HepG2 (cell line): Measurements from ENCODE around the gene ZNF557. TPM values are rescaled to one million over a fixed set of nuclear protein-coding genes. Genes with fewer than 3 reads are reported as not detected.

Source experiments
- E2F2 ChIP-seq: sonication (generic); formaldehyde crosslinking; IDR thresholded peaks from 2 replicates; pipeline ENCODE4 v1.4.0; 2020; ENCODE audit warnings: missing genetic modification reagents, borderline replicate concordance
- HOXA7 ChIP-seq: sonication (generic); formaldehyde crosslinking; IDR thresholded peaks from 2 replicates; pipeline ENCODE4 v1.8.1; 2022; ENCODE audit warnings: mild to moderate bottlenecking, missing genetic modification reagents, moderate library complexity
- KLF16 ChIP-seq, 2 experiments: sonication (generic) in 1 of 2; formaldehyde crosslinking in 1 of 2; IDR thresholded peaks; 2 replicates each; pipeline versions ENCODE4 v1.6.1 to v1.8.0; 2016 to 2023; ENCODE audit warnings: missing genetic modification reagents in 2 of 2, missing compliant biosample characterization in 1 of 2
- NFE2L2 ChIP-seq: fragments of 150-350 bp; IDR thresholded peaks from 2 replicates; pipeline ENCODE4 v1.6.1; 2014; ENCODE audit warnings: low read length
- NFRKB ChIP-seq: fragments of 450-650 bp; IDR thresholded peaks from 2 replicates; pipeline ENCODE4 v1.6.1; 2017
- NR1H2 ChIP-seq: sonication (generic); formaldehyde crosslinking; IDR thresholded peaks from 2 replicates; pipeline ENCODE4 v1.8.1; 2022; ENCODE audit warnings: low read depth, missing genetic modification reagents, borderline replicate concordance
- RXRA ChIP-seq: sonication (generic); formaldehyde crosslinking; IDR thresholded peaks from 2 replicates; pipeline ENCODE4 v1.5.1; 2020; ENCODE audit warnings: missing genetic modification reagents
- SCMH1 ChIP-seq: sonication (generic); formaldehyde crosslinking; IDR thresholded peaks from 2 replicates; pipeline ENCODE4 v1.9.0; 2021; ENCODE audit warnings: missing genetic modification reagents, mild to moderate bottlenecking, borderline replicate concordance
- SKI ChIP-seq: fragments of 450-650 bp; IDR thresholded peaks from one replicate; pipeline ENCODE4 v1.6.1; 2018; ENCODE audit warnings: mild to moderate bottlenecking; ENCODE audit not compliant: partially characterized antibody
- ZFP37 ChIP-seq: sonication (generic); formaldehyde crosslinking; IDR thresholded peaks from 2 replicates; pipeline ENCODE4 v1.4.0; 2020; ENCODE audit warnings: missing genetic modification reagents, borderline replicate concordance
- ZNF503 ChIP-seq: sonication (generic); formaldehyde crosslinking; IDR thresholded peaks from 2 replicates; pipeline ENCODE4 v1.4.0; 2020; ENCODE audit warnings: missing genetic modification reagents
- ZSCAN25 ChIP-seq: sonication (generic); formaldehyde crosslinking; IDR thresholded peaks from 2 replicates; pipeline ENCODE4 v1.8.0; 2022; ENCODE audit warnings: mild to moderate bottlenecking, missing genetic modification reagents
- ZSCAN29 ChIP-seq: sonication (generic); formaldehyde crosslinking; conservative IDR thresholded peaks from 2 replicates; pipeline ENCODE4 v1.4.0; 2020; ENCODE audit warnings: mild to moderate bottlenecking, missing genetic modification reagents
- polyA plus RNA-seq, 8 experiments: library from polyadenylated mRNA; depleted of rRNA in 3 of 8; stranded (reverse) in 7 of 8; unstranded in 1 of 8; fragments of >200 nt; fragmentation: Illumina TruSeq in 4 of 8; extraction: Trizol in 4 of 8; gene quantifications; 2 replicates each; pipeline versions ENCODE4 v1.2.1 to v1.2.3, GENCODE V29; 2011 to 2016; ENCODE audit warnings: low read depth in 4 of 8, missing spikeins in 1 of 8, mixed read lengths in 1 of 8; ENCODE audit not compliant: insufficient read depth in 1 of 8
- total RNA-seq, 5 experiments: library from RNA; depleted of rRNA; stranded (reverse); fragments of >200 nt; fragmentation: Illumina TruSeq; extraction: Trizol; gene quantifications; 2 replicates each; pipeline ENCODE4 v1.2.3, GENCODE V29; 2016; ENCODE audit warnings: low read depth in 1 of 5
- TF ChIP-seq, protein P1 (sequence below): sonication (generic); formaldehyde crosslinking; IDR thresholded peaks from 2 replicates; pipeline ENCODE4; 2020; ENCODE audit warnings: missing genetic modification reagents, mild to moderate bottlenecking, borderline replicate concordance
- TF ChIP-seq, protein P2 (sequence below): sonication (generic); formaldehyde crosslinking; conservative IDR thresholded peaks from 2 replicates; pipeline ENCODE4 v1.4.0; 2020; ENCODE audit warnings: missing genetic modification reagents
- TF ChIP-seq, protein P3 (sequence below): sonication (generic); formaldehyde crosslinking; IDR thresholded peaks from 2 replicates; pipeline ENCODE4 v1.4.0; 2020; ENCODE audit warnings: low read depth, mild to moderate bottlenecking, missing genetic modification reagents
- TF ChIP-seq, protein P4 (sequence below): sonication (generic); formaldehyde crosslinking; IDR thresholded peaks from 2 replicates; pipeline ENCODE4 v1.8.0; 2022; ENCODE audit warnings: mild to moderate bottlenecking, missing genetic modification reagents, borderline replicate concordance

The ZNF557 gene
- total and polyA plus RNA-seq, 2 of the 13 experiments (the other 11 are each of a cell fraction or from before 2014, with no cell fraction given) = 2.1 to 7.8 TPM

DNA sequence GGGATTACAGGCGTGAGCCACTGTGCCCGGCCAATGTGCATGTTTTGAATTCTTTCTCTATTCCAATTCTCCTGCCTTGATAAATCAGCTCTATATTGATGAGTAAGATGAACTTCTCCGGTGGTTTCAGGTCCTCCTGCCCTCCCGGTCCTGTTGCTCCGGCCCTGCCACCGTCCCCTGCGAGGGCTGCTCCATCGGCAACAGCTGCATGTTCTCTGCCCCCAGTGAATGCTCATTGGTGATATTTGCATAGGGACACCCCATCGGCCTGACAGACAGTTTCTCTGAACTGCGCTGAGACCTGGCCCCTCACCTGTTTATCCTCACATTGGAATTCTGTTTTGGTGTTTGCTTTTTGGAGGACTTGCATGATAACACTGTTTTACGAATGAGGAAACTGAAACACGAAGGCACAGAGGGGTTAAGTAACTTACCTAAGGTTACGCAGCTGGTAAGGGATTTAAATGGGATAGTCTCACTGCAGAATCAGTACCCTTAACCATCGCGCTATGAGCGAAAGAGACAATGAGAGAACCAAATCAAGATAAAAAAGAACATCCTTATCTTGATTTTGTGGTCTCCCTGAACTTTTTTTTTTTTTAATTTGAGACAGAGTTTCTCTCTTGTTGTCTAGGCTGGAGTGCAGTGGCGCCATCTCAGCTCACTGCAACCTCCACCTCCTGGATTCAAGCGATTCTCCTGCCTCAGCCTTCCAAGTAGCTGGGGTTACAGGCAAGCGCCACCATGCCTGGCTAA lies 32.2 kb downstream of the ZNF557 start (continued):
- TF ChIP-seq, protein P1, sequence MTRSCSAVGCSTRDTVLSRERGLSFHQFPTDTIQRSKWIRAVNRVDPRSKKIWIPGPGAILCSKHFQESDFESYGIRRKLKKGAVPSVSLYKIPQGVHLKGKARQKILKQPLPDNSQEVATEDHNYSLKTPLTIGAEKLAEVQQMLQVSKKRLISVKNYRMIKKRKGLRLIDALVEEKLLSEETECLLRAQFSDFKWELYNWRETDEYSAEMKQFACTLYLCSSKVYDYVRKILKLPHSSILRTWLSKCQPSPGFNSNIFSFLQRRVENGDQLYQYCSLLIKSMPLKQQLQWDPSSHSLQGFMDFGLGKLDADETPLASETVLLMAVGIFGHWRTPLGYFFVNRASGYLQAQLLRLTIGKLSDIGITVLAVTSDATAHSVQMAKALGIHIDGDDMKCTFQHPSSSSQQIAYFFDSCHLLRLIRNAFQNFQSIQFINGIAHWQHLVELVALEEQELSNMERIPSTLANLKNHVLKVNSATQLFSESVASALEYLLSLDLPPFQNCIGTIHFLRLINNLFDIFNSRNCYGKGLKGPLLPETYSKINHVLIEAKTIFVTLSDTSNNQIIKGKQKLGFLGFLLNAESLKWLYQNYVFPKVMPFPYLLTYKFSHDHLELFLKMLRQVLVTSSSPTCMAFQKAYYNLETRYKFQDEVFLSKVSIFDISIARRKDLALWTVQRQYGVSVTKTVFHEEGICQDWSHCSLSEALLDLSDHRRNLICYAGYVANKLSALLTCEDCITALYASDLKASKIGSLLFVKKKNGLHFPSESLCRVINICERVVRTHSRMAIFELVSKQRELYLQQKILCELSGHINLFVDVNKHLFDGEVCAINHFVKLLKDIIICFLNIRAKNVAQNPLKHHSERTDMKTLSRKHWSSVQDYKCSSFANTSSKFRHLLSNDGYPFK (CRISPR knock-in tag) = 0 out of 2 replicates have a peak, but pooled peaks have one; percentile 21
- TF ChIP-seq ZSCAN29 (no peak), ZSCAN25 (CRISPR knock-in tag) (no peak), ZFP37 (CRISPR knock-in tag) (no peak), KLF16 (CRISPR knock-in tag; IDR thresholded peaks at IDR 0.05) (0 out of 4 replicates have a peak, but pooled peaks of 1 of the 2 experiments have one; percentile 11), RXRA (no peak), SCMH1 (no peak), NFE2L2 (no peak), NFRKB (no peak), HOXA7 (CRISPR knock-in tag) (no peak), NR1H2 (CRISPR knock-in tag) (no peak), E2F2 (no peak), ZNF503 (no peak), SKI (no peak)
- TF ChIP-seq, protein P2, sequence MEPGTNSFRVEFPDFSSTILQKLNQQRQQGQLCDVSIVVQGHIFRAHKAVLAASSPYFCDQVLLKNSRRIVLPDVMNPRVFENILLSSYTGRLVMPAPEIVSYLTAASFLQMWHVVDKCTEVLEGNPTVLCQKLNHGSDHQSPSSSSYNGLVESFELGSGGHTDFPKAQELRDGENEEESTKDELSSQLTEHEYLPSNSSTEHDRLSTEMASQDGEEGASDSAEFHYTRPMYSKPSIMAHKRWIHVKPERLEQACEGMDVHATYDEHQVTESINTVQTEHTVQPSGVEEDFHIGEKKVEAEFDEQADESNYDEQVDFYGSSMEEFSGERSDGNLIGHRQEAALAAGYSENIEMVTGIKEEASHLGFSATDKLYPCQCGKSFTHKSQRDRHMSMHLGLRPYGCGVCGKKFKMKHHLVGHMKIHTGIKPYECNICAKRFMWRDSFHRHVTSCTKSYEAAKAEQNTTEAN = no peak
- TF ChIP-seq, protein P3, sequence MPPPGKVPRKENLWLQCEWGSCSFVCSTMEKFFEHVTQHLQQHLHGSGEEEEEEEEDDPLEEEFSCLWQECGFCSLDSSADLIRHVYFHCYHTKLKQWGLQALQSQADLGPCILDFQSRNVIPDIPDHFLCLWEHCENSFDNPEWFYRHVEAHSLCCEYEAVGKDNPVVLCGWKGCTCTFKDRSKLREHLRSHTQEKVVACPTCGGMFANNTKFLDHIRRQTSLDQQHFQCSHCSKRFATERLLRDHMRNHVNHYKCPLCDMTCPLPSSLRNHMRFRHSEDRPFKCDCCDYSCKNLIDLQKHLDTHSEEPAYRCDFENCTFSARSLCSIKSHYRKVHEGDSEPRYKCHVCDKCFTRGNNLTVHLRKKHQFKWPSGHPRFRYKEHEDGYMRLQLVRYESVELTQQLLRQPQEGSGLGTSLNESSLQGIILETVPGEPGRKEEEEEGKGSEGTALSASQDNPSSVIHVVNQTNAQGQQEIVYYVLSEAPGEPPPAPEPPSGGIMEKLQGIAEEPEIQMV = no peak
- TF ChIP-seq, protein P4, sequence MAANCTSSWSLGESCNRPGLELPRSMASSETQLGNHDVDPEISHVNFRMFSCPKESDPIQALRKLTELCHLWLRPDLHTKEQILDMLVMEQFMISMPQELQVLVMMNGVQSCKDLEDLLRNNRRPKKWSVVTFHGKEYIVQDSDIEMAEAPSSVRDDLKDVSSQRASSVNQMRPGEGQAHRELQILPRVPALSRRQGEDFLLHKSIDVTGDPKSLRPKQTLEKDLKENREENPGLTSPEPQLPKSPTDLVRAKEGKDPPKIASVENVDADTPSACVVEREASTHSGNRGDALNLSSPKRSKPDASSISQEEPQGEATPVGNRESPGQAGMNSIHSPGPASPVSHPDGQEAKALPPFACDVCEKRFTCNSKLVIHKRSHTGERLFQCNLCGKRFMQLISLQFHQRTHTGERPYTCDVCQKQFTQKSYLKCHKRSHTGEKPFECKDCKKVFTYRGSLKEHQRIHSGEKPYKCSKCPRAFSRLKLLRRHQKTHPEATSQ (CRISPR knock-in tag) = no peak
